CD4-positive, alpha-beta T cell (primary cell): ENCODE data around the gene GFPT1. TPM values are rescaled to one million over a fixed set of nuclear protein-coding genes. Genes with fewer than 3 reads are reported as not detected.

Source experiments
- ATAC-seq: fragments of 200-7000 bp; cut with Tn5 transposase; one replicate; pipeline ENCODE4 v1.10.0; 2022; ENCODE audit warnings: mild to moderate bottlenecking; ENCODE audit not compliant: poor library complexity
- CTCF ChIA-PET: fragments of 350-600 bp; sonication (Branson Sonifier 250); formaldehyde crosslinking; loops from one replicate; lab custom pipeline; 2021; ENCODE audit warnings: antibody characterized with exemption, inconsistent platforms; lab: Charles Lee
- POLR2A ChIA-PET: fragments of 350-600 bp; sonication (Branson Sonifier 250); formaldehyde crosslinking; loops from one replicate; lab custom pipeline; 2021; ENCODE audit warnings: antibody characterized with exemption, inconsistent platforms; lab: Charles Lee
- DNase-seq, 14 experiments: peaks; one replicate each; pipeline ENCODE4 v3.0.0-alpha.2; 2013 to 2020; ENCODE audit warnings: mixed read lengths in 2 of 14
- H3K27ac ChIP-seq, 2 donors: one replicate each; pipeline versions ENCODE4 v1.5.1 to v1.7.0; 2013; ENCODE audit warnings: low read length in 2 of 2, low read depth in 1 of 2, mild to moderate bottlenecking in 1 of 2
- H3K27me3 ChIP-seq, 2 experiments: 1 replicate in 1 of 2; 2 replicates in 1 of 2; pipeline versions ENCODE4 v1.6.1 to v1.7.0; 2013; ENCODE audit warnings: low read length in 2 of 2, control low read depth in 1 of 2, mild to moderate bottlenecking in 1 of 2, moderate library complexity in 1 of 2; ENCODE audit not compliant: insufficient read depth in 2 of 2, control insufficient read depth in 1 of 2
- H3K36me3 ChIP-seq: one replicate; pipeline ENCODE4 v1.6.1; 2013; ENCODE audit warnings: low read length, control low read depth; ENCODE audit not compliant: insufficient read depth
- H3K4me1 ChIP-seq: one replicate; pipeline ENCODE4 v1.6.1; 2013; ENCODE audit warnings: low read length, control low read depth; ENCODE audit not compliant: insufficient read depth
- H3K4me3 ChIP-seq: one replicate; pipeline ENCODE4 v1.5.1; 2013; ENCODE audit warnings: mild to moderate bottlenecking, low read length, moderate library complexity
- H3K9me3 ChIP-seq, 2 experiments: 1 replicate in 1 of 2; 2 replicates in 1 of 2; pipeline versions ENCODE4 v1.6.1 to v1.7.0; 2013; ENCODE audit warnings: low read length in 2 of 2, mild to moderate bottlenecking in 2 of 2, control low read depth in 1 of 2, moderate library complexity in 1 of 2; ENCODE audit not compliant: control insufficient read depth in 1 of 2, insufficient read depth in 1 of 2
- H3K27ac Mint-ChIP-seq: one replicate; pipeline ENCODE4 v1.8.0; 2020; ENCODE audit warnings: mixed read lengths
- H3K27me3 Mint-ChIP-seq: one replicate; pipeline ENCODE4 v1.8.0; 2021; ENCODE audit warnings: mixed read lengths
- H3K36me3 Mint-ChIP-seq: one replicate; pipeline ENCODE4 v1.8.0; 2021; ENCODE audit warnings: low read depth, mixed read lengths
- H3K4me1 Mint-ChIP-seq: one replicate; pipeline ENCODE4 v1.8.0; 2021; ENCODE audit warnings: low read depth, mixed read lengths
- H3K4me3 Mint-ChIP-seq: one replicate; pipeline ENCODE4 v1.8.0; 2020; ENCODE audit warnings: mild to moderate bottlenecking, mixed read lengths
- H3K9me3 Mint-ChIP-seq: one replicate; pipeline ENCODE4 v1.8.0; 2020; ENCODE audit warnings: mixed read lengths
- CTCF ChIP-seq: fragments of 200-600 bp; IDR thresholded peaks from one replicate; pipeline ENCODE4 v1.8.0; 2022; ENCODE audit warnings: antibody characterized with exemption, mild to moderate bottlenecking
- intact Hi-C, 2 experiments: fragments of 100-400 bp; cut with DNase I in 1 of 2; cut with micrococcal nuclease in 1 of 2; formaldehyde crosslinking; loops; one replicate each; pipeline versions ENCODE4 v1.15.1 to v1.9.0; 2023 to 2025; cut with DNase I, micrococcal nuclease
- total RNA-seq, 174 experiments: library from RNA in 2 of 174; stranded (reverse) in 2 of 174; gene quantifications; one replicate each; pipeline ENCODE4 v1.2.3 and lab custom pipeline; 2021 to 2026

Gene GFPT1
- total RNA-seq, 2 experiments from 2014 or later = 17.6 to 18.3 TPM

GRCh38 chr2:69429491-69430183, 42.6 kb upstream of the GFPT1 start:
- ChIA-PET POLR2A (interaction anchor here (2.0 kb wide), 1 partner anchor 8 kb away, joined by 6 read pairs; the partner anchor contains the start of gene NFU1), CTCF (interaction anchor here (0.6 kb wide), 1 partner anchor 22 kb away, joined by 3 read pairs; no protein-coding TSS in a partner anchor)
- no peak for DNase-seq
- no peak for TF ChIP-seq CTCF
- Histone ChIP-seq H3K27ac (no peak overlapping the region), H3K4me3 (no peak overlapping the region), H3K36me3 (peaks cover 45% of the 10 kb centered on the region), H3K27me3 (no peaks in the 10 kb centered on the region), H3K4me1 (no peaks in the 10 kb centered on the region), H3K9me3 (no peaks in the 10 kb centered on the region)
- intact Hi-C loops = no loop called here
- Mint-ChIP-seq H3K9me3 (no peaks in the 10 kb centered on the region), H3K4me3 (no peak overlapping the region), H3K36me3 (peaks cover 37% of the 10 kb centered on the region), H3K27me3 (no peaks in the 10 kb centered on the region), H3K27ac (no peak overlapping the region), H3K4me1 (peaks cover 7% of the 10 kb centered on the region)
- ATAC-seq = no peak

- ChIA-PET POLR2A (interaction anchor here (0.6 to 2.0 kb wide), 2 partner anchors 9 to 780 kb away, joined by 4 to 6 read pairs; partner anchors contain the start of gene NFU1), CTCF (interaction anchor here (0.6 kb wide), 1 partner anchor 22 kb away, joined by 3 read pairs; no protein-coding TSS in a partner anchor)
- H3K9me3 Mint-ChIP-seq = no peaks in the 10 kb centered on the region
- H3K27me3 Mint-ChIP-seq = no peaks in the 10 kb centered on the region
- Histone ChIP-seq H3K27me3 (no peaks in the 10 kb centered on the region), H3K4me1 (no peaks in the 10 kb centered on the region), H3K4me3 (no peak overlapping the region), H3K27ac (no peak overlapping the region), H3K9me3 (no peaks in the 10 kb centered on the region), H3K36me3 (peaks cover 49% of the 10 kb centered on the region)
- TF ChIP-seq CTCF = no peak
- peaks cover 4% of the 10 kb centered on the region for H3K4me1 Mint-ChIP-seq
- ATAC-seq (no peak), DNase-seq (no peak)
- H3K27ac Mint-ChIP-seq = no peak overlapping the region
- peaks cover 37% of the 10 kb centered on the region for H3K36me3 Mint-ChIP-seq
- H3K4me3 Mint-ChIP-seq = no peak overlapping the region
- intact Hi-C loops = no loop called here
Measured at GRCh38 chr2:69428981-69429380, 42.0 kb upstream of the GFPT1 start.

- H3K36me3 ChIP-seq = peaks cover 39% of the 10 kb centered on the region
- CTCF ChIA-PET = no interaction called here
Measured at GRCh38 chr2:69424419-69424818, 37.4 kb upstream of the GFPT1 start.

More at GRCh38 chr2:69424419-69424818, 37.4 kb upstream of the GFPT1 start:
- Mint-ChIP-seq H3K36me3 (peaks cover 55% of the 10 kb centered on the region), H3K4me3 (no peak overlapping the region), H3K9me3 (no peaks in the 10 kb centered on the region), H3K27ac (no peak overlapping the region), H3K4me1 (no peaks in the 10 kb centered on the region), H3K27me3 (no peaks in the 10 kb centered on the region)
- Histone ChIP-seq H3K27me3 (no peaks in the 10 kb centered on the region), H3K4me3 (no peak overlapping the region), H3K27ac (no peak overlapping the region), H3K4me1 (no peaks in the 10 kb centered on the region), H3K9me3 (no peaks in the 10 kb centered on the region)
- intact Hi-C loops = no loop called here
- no peak for ATAC-seq
- no peak for TF ChIP-seq CTCF
- POLR2A ChIA-PET = interaction anchor here (1.0 kb wide), 1 partner anchor 12 kb away, joined by 3 read pairs; the partner anchor contains the start of gene NFU1
- no peak for DNase-seq
